Ovary (tissue), 3 donors: ENCODE results near the gene SLCO2B1.

Experiments
- CTCF ChIP-seq, 3 donors: fragments of 450-650 bp in 2 of 3; fragments of 200-600 bp in 1 of 3; IDR thresholded peaks; one replicate each; pipeline versions ENCODE4 v1.5.1 to v1.8.0; 2016 to 2022; ENCODE audit warnings: antibody characterized with exemption in 3 of 3, mild to moderate bottlenecking in 1 of 3
- EP300 ChIP-seq: sonication (generic); formaldehyde crosslinking; IDR thresholded peaks from one replicate; pipeline ENCODE4 v1.6.1; 2017; ENCODE audit warnings: antibody characterized with exemption
- POLR2A ChIP-seq: fragments of 450-650 bp; IDR thresholded peaks from one replicate; pipeline ENCODE4 v1.6.1; 2017; ENCODE audit warnings: antibody characterized with exemption, mild to moderate bottlenecking, moderate library complexity
- donor health status: DM: no; HTN: no; CAD: no.

DNA sequence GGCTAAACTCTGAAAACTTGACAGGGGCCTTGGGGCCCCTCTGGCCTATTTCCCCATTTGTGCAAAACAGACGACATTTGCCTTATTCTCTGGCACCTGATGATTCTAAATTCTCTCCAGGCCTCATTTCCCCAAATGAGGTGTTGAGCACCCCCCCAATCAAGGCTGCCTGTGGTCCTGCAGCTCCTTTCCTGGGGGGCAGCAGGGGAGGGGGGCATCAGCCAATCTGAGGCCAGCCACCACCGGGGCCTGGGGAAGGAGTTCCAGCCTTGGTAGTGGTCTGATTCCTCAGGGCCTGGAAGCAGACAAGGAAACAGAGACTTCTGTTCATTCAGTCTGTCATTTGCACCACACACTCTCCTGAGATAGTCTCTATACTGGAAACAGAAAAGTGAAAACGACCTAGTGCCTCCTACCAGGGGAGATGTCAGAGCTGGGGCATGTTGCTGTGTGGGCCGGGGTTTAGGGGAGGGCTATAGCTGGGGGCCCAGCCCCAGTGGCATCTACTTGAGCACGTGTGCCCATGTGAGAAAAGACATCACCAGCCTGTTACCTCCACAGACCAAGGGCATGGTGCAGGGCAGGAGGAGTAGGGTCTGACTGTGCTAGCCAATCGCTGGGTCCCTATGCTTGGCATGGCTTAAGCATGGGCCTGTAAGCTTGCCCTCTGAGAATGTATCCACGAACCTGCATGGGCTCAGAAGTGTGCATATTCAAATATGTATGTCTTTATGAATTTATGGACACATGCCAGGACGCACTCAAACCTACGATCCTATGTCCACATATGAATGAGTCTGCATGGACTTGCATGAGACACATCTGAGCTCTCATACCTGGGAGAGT lies 87.9 kb downstream of the SLCO2B1 start:
- no peak for TF ChIP-seq CTCF (IDR thresholded peaks at IDR 0.05)
- TF ChIP-seq EP300 = no peak
- no peak for TF ChIP-seq POLR2A
